HCT116 (cell line): ENCODE results near the gene TMEM151A. TPM values are rescaled to one million over a fixed set of nuclear protein-coding genes. Genes with fewer than 3 reads are reported as not detected.

ENCODE experiments used
- ATAC-seq: fragments of 200-7000 bp; cut with Tn5 transposase; 2 replicates; pipeline ENCODE4 v1.9.1; 2020; ENCODE audit warnings: mild to moderate bottlenecking, moderate library complexity
- BruUV-seq: library from RNA; stranded (reverse); fragments of 400-500 nt; replicated peaks from 2 replicates; lab custom pipeline; 2021; lab: Mats Ljungman, UMichigan
- CTCF ChIA-PET: fragments of 300-600 bp; sonication (Branson Sonifier 250); formaldehyde crosslinking; loops from one replicate; lab custom pipeline; 2021; ENCODE audit warnings: antibody characterized with exemption; lab: Charles Lee
- POLR2A ChIA-PET: fragments of 300-600, 350-600 bp; sonication (Branson Sonifier 250); formaldehyde crosslinking; loops from one replicate; lab custom pipeline; 2021; ENCODE audit warnings: antibody characterized with exemption; lab: Charles Lee
- RAD21 ChIA-PET, 2 experiments: fragments of 300-600 bp; sonication (Branson Sonifier 250); formaldehyde crosslinking; loops; one replicate each; lab custom pipeline; 2023; ENCODE audit warnings: low total read pairs in 2 of 2; ENCODE audit not compliant: uncharacterized antibody in 2 of 2, unreplicated experiment in 2 of 2, low non-redundant PET in 1 of 2; lab: Charles Lee
- DNase-seq: peaks from one replicate; pipeline ENCODE4 v3.0.0-alpha.2; 2010; ENCODE audit warnings: low read depth, low spot score
- H2AFZ ChIP-seq: fragments of 200-600 bp; shearing (Covaris generic), sonication (generic); 2 replicates; pipeline ENCODE4 v1.6.1; 2017; ENCODE audit warnings: low read depth, mixed run types, mixed read lengths, antibody characterized with exemption, low read length; ENCODE audit not compliant: poor library complexity, severe bottlenecking
- H3K27ac ChIP-seq: 2 replicates; pipeline ENCODE4 v1.5.1; 2012; ENCODE audit warnings: low read depth, low read length
- H3K27me3 ChIP-seq: fragments of 200-600 bp; sonication (generic); 2 replicates; pipeline ENCODE4 v1.6.1; 2016; ENCODE audit warnings: mixed run types, low read length, mixed read lengths; ENCODE audit not compliant: insufficient read depth
- H3K36me3 ChIP-seq, 2 experiments: fragments of 200-500 bp in 1 of 2; fragments of 200-600 bp in 1 of 2; sonication (Bioruptor generic) in 1 of 2; sonication (generic) in 1 of 2; 2 replicates each; pipeline versions ENCODE4 v1.5.1 to v1.6.1; 2014 to 2016; ENCODE audit warnings: low read length in 2 of 2, inconsistent platforms in 1 of 2, mixed read lengths in 1 of 2, mixed run types in 1 of 2; ENCODE audit not compliant: insufficient read depth in 2 of 2, control insufficient read depth in 1 of 2
- H3K4me1 ChIP-seq, 2 experiments: fragments of 200-600 bp in 1 of 2; sonication (generic) in 1 of 2; 2 replicates each; pipeline versions ENCODE4 v1.5.1 to v1.6.1; 2012 to 2017; ENCODE audit warnings: low read length in 2 of 2, inconsistent platforms in 1 of 2, mild to moderate bottlenecking in 1 of 2, mixed read lengths in 1 of 2, mixed run types in 1 of 2, moderate library complexity in 1 of 2; ENCODE audit not compliant: insufficient read depth in 2 of 2, control insufficient read depth in 1 of 2
- H3K4me2 ChIP-seq: fragments of 200-600 bp; sonication (generic); 2 replicates; pipeline ENCODE4 v1.6.1; 2017; ENCODE audit warnings: mixed run types, low read length, mixed read lengths
- H3K4me3 ChIP-seq, 2 experiments: fragments of 200-600 bp in 1 of 2; sonication (generic) in 1 of 2; replicated peaks in 1 of 2; 2 replicates each; pipeline ENCODE4 v1.5.1; 2011 to 2016; ENCODE audit warnings: low read length in 2 of 2, control low read depth in 1 of 2, low read depth in 1 of 2, mild to moderate bottlenecking in 1 of 2, mixed read lengths in 1 of 2, mixed run types in 1 of 2
- H3K79me2 ChIP-seq: fragments of 200-600 bp; sonication (generic); 2 replicates; pipeline ENCODE4 v1.6.1; 2017; ENCODE audit warnings: mild to moderate bottlenecking, mixed run types, low read length, moderate library complexity, mixed read lengths; ENCODE audit not compliant: insufficient read depth
- H3K9ac ChIP-seq: fragments of 200-600 bp; sonication (generic); 2 replicates; pipeline ENCODE4 v1.6.1; 2016; ENCODE audit warnings: low read length, mixed read lengths
- H3K9me2 ChIP-seq: fragments of 200-600 bp; sonication (generic), shearing (Covaris generic); 2 replicates; pipeline ENCODE4 v1.6.1; 2017; ENCODE audit warnings: mixed run types, mild to moderate bottlenecking, moderate library complexity; ENCODE audit not compliant: insufficient read depth
- H3K9me3 ChIP-seq, 2 experiments: fragments of 200-500 bp in 1 of 2; fragments of 200-600 bp in 1 of 2; sonication (Bioruptor generic) in 1 of 2; sonication (generic) in 1 of 2; 2 replicates each; pipeline ENCODE4 v1.6.1; 2014 to 2017; ENCODE audit warnings: low read length in 2 of 2, mixed read lengths in 2 of 2, inconsistent platforms in 1 of 2, low read depth in 1 of 2, mild to moderate bottlenecking in 1 of 2, mixed run types in 1 of 2, moderate library complexity in 1 of 2; ENCODE audit not compliant: control insufficient read depth in 1 of 2, insufficient read depth in 1 of 2
- H4K20me1 ChIP-seq: fragments of 200-600 bp; sonication (generic), shearing (Covaris generic); 2 replicates; pipeline ENCODE4 v1.6.1; 2017; ENCODE audit warnings: mixed run types, mild to moderate bottlenecking, moderate library complexity; ENCODE audit not compliant: insufficient read depth
- ATF3 ChIP-seq: IDR thresholded peaks from 2 replicates; pipeline ENCODE4 v1.6.1; 2012
- CBX3 ChIP-seq: IDR thresholded peaks from 2 replicates; pipeline ENCODE4 v1.6.1; 2012; ENCODE audit warnings: low read depth
- CEBPB ChIP-seq: IDR thresholded peaks from 2 replicates; pipeline ENCODE4 v1.6.1; 2012; ENCODE audit warnings: low read depth
- EGR1 ChIP-seq: IDR thresholded peaks from 2 replicates; pipeline ENCODE4 v1.6.1; 2012; ENCODE audit warnings: low read depth
- EZH2phosphoT487 ChIP-seq: fragments of 200-600 bp; IDR thresholded peaks from 2 replicates; pipeline ENCODE4 v1.6.1; 2018; ENCODE audit warnings: antibody characterized with exemption, borderline replicate concordance
- MAX ChIP-seq: IDR thresholded peaks from 2 replicates; pipeline ENCODE4 v1.6.1; 2012
- POLR2AphosphoS5 ChIP-seq: IDR thresholded peaks from 2 replicates; pipeline ENCODE4 v1.6.1; 2011; ENCODE audit warnings: mild to moderate bottlenecking, low read depth, low read length, moderate library complexity
- RAD21 ChIP-seq: IDR thresholded peaks from 2 replicates; pipeline ENCODE4 v1.6.1; 2012; ENCODE audit warnings: low read depth, mild to moderate bottlenecking
- SRF ChIP-seq: IDR thresholded peaks from 2 replicates; pipeline ENCODE4 v1.6.1; 2012; ENCODE audit warnings: low read depth
- YY1 ChIP-seq: IDR thresholded peaks from 2 replicates; pipeline ENCODE4 v1.6.1; 2011; ENCODE audit warnings: low read length, low read depth, moderate library complexity, mild to moderate bottlenecking; ENCODE audit not compliant: insufficient replicate concordance; ENCODE audit errors: extremely low read depth
- ZFX ChIP-seq: fragments of 450-650 bp; IDR thresholded peaks from 2 replicates; pipeline ENCODE4 v1.6.1; 2017
- ZNF274 ChIP-seq: fragments of 200-500 bp; sonication (Bioruptor generic); IDR thresholded peaks from 2 replicates; pipeline ENCODE4 v1.6.1; 2014; ENCODE audit warnings: mild to moderate bottlenecking, low read depth, low read length, inconsistent platforms
- intact Hi-C: fragments of 100-400 bp; cut with micrococcal nuclease; formaldehyde crosslinking; loops from 2 replicates; pipeline ENCODE4 v1.10.0; 2022
- total RNA-seq: library from RNA; stranded (reverse); gene quantifications from one replicate; pipeline ENCODE4 v1.2.1, GENCODE V29; 2021; ENCODE audit not compliant: unreplicated experiment
- TF ChIP-seq, protein P1 (sequence below): IDR thresholded peaks from 2 replicates; pipeline ENCODE4 v1.6.1; 2011; ENCODE audit warnings: mild to moderate bottlenecking, low read length, moderate library complexity; ENCODE audit not compliant: insufficient replicate concordance; ENCODE audit errors: extremely low read depth
- TF ChIP-seq, protein P2 (sequence below), 3 experiments: fragments of 200-600 bp in 1 of 3; sonication (generic) in 1 of 3; IDR thresholded peaks in 2 of 3; conservative IDR thresholded peaks in 1 of 3; 2 replicates each; pipeline ENCODE4 v1.5.1; 2012 to 2017; ENCODE audit warnings: low read depth in 2 of 3, low read length in 2 of 3, antibody characterized with exemption in 1 of 3, borderline replicate concordance in 1 of 3, control low read depth in 1 of 3, mild to moderate bottlenecking in 1 of 3, mixed read lengths in 1 of 3, mixed run types in 1 of 3, moderate library complexity in 1 of 3; ENCODE audit not compliant: insufficient read depth in 1 of 3
- TF ChIP-seq, protein P3 (sequence below): IDR thresholded peaks from 2 replicates; pipeline ENCODE4 v1.6.1; 2012; ENCODE audit warnings: low read depth

The TMEM151A gene
- total RNA-seq, 1 experiment from 2014 or later, result 5.9 TPM

- CTCF ChIA-PET, result no interaction called here
- no TSS peak for BruUV-seq
- RAD21 ChIA-PET, result no interaction called here
- H3K36me3 ChIP-seq, result peaks cover 6 to 12% of the 10 kb centered on the region in 2 experiments
- no peaks in the 10 kb centered on the region for H3K9me3 ChIP-seq
- TF ChIP-seq CEBPB, result no peak
- no peak for TF ChIP-seq CBX3
- TF ChIP-seq, protein P1, sequence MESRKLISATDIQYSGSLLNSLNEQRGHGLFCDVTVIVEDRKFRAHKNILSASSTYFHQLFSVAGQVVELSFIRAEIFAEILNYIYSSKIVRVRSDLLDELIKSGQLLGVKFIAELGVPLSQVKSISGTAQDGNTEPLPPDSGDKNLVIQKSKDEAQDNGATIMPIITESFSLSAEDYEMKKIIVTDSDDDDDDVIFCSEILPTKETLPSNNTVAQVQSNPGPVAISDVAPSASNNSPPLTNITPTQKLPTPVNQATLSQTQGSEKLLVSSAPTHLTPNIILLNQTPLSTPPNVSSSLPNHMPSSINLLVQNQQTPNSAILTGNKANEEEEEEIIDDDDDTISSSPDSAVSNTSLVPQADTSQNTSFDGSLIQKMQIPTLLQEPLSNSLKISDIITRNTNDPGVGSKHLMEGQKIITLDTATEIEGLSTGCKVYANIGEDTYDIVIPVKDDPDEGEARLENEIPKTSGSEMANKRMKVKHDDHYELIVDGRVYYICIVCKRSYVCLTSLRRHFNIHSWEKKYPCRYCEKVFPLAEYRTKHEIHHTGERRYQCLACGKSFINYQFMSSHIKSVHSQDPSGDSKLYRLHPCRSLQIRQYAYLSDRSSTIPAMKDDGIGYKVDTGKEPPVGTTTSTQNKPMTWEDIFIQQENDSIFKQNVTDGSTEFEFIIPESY, result no peak
- TF ChIP-seq, protein P2, sequence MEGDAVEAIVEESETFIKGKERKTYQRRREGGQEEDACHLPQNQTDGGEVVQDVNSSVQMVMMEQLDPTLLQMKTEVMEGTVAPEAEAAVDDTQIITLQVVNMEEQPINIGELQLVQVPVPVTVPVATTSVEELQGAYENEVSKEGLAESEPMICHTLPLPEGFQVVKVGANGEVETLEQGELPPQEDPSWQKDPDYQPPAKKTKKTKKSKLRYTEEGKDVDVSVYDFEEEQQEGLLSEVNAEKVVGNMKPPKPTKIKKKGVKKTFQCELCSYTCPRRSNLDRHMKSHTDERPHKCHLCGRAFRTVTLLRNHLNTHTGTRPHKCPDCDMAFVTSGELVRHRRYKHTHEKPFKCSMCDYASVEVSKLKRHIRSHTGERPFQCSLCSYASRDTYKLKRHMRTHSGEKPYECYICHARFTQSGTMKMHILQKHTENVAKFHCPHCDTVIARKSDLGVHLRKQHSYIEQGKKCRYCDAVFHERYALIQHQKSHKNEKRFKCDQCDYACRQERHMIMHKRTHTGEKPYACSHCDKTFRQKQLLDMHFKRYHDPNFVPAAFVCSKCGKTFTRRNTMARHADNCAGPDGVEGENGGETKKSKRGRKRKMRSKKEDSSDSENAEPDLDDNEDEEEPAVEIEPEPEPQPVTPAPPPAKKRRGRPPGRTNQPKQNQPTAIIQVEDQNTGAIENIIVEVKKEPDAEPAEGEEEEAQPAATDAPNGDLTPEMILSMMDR (IDR thresholded peaks at IDR 0.05 in 2 of 3, conservative IDR thresholded peaks at IDR 0.05 in 1 of 3; ENCODE audit: borderline replicate concordance in 1 of 3, insufficient read depth in 1 of 3, low read depth in 2 of 3, low read length in 2 of 3), result no peak
- TF ChIP-seq ZNF274, result no peak
- TF ChIP-seq RAD21, result no peak
- TF ChIP-seq ATF3, result no peak
- TF ChIP-seq EZH2phosphoT487, result no peak
- TF ChIP-seq ZFX, result no peak
- no peak for TF ChIP-seq EGR1
- TF ChIP-seq POLR2AphosphoS5, result no peak
- no peak for TF ChIP-seq YY1
- no peak for TF ChIP-seq MAX
- TF ChIP-seq, protein P3, sequence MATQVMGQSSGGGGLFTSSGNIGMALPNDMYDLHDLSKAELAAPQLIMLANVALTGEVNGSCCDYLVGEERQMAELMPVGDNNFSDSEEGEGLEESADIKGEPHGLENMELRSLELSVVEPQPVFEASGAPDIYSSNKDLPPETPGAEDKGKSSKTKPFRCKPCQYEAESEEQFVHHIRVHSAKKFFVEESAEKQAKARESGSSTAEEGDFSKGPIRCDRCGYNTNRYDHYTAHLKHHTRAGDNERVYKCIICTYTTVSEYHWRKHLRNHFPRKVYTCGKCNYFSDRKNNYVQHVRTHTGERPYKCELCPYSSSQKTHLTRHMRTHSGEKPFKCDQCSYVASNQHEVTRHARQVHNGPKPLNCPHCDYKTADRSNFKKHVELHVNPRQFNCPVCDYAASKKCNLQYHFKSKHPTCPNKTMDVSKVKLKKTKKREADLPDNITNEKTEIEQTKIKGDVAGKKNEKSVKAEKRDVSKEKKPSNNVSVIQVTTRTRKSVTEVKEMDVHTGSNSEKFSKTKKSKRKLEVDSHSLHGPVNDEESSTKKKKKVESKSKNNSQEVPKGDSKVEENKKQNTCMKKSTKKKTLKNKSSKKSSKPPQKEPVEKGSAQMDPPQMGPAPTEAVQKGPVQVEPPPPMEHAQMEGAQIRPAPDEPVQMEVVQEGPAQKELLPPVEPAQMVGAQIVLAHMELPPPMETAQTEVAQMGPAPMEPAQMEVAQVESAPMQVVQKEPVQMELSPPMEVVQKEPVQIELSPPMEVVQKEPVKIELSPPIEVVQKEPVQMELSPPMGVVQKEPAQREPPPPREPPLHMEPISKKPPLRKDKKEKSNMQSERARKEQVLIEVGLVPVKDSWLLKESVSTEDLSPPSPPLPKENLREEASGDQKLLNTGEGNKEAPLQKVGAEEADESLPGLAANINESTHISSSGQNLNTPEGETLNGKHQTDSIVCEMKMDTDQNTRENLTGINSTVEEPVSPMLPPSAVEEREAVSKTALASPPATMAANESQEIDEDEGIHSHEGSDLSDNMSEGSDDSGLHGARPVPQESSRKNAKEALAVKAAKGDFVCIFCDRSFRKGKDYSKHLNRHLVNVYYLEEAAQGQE, result no peak
- no peak for TF ChIP-seq SRF
- H3K4me1 ChIP-seq, result peaks cover 5 to 21% of the 10 kb centered on the region in 2 experiments
- H3K9ac ChIP-seq, result no peak overlapping the region
- no peak overlapping the region for H3K27ac ChIP-seq
- H3K4me3 ChIP-seq, result no peak overlapping the region
- H3K9me2 ChIP-seq, result no peaks in the 10 kb centered on the region
- no peaks in the 10 kb centered on the region for H4K20me1 ChIP-seq
- H3K4me2 ChIP-seq, result no peak overlapping the region
- intact Hi-C loops, result no loop called here
- peaks cover 20% of the 10 kb centered on the region; the same call in 1 of the 2 replicates for H3K79me2 ChIP-seq
- POLR2A ChIA-PET, result interaction anchor here (0.6 kb wide), 1 partner anchor 76 kb away, joined by 3 read pairs; no protein-coding TSS in a partner anchor
- no peaks in the 10 kb centered on the region for H3K27me3 ChIP-seq
- no peak overlapping the region for H2AFZ ChIP-seq
- ATAC-seq (no peak), DNase-seq (no peak)
Measured at GRCh38 chr11:66262191-66262590, 29.5 kb upstream of the TMEM151A start.
